IMR-90 (cell line): ENCODE data around the gene FOXK1. TPM values are rescaled to one million over a fixed set of nuclear protein-coding genes. Genes with fewer than 3 reads are reported as not detected.

ENCODE experiments used
- ATAC-seq: fragments of 200-7000 bp; cut with Tn5 transposase; 2 replicates; pipeline ENCODE4 v1.9.1; 2020; ENCODE audit warnings: low read depth, mild to moderate bottlenecking, moderate library complexity
- BruUV-seq: library from RNA; stranded (reverse); fragments of 400-500 nt; replicated peaks from 2 replicates; lab custom pipeline; 2021; lab: Mats Ljungman, UMichigan
- CTCF ChIA-PET: fragments of 300-600 bp; formaldehyde crosslinking; extraction: SDS; loops from one replicate; lab custom pipeline; 2021; ENCODE audit warnings: antibody characterized with exemption; lab: Yijun Ruan, JAX
- POLR2A ChIA-PET: fragments of 300-600 bp; sonication (Branson Sonifier 250); formaldehyde crosslinking; loops from one replicate; lab custom pipeline; 2022; ENCODE audit warnings: antibody characterized with exemption; ENCODE audit not compliant: unreplicated experiment; lab: Charles Lee
- DNase-seq: peaks from one replicate; pipeline ENCODE4 v3.0.0; 2013
- H2AFZ ChIP-seq: replicated peaks from 2 replicates; pipeline ENCODE3; 2013; ENCODE audit warnings: low read length, mild to moderate bottlenecking; ENCODE audit not compliant: poor library complexity
- H2AK5ac ChIP-seq: 2 replicates; pipeline ENCODE4 v1.6.1; 2013; ENCODE audit warnings: low read depth, low read length, inconsistent platforms
- H2AK9ac ChIP-seq: replicated peaks from 2 replicates; pipeline ENCODE3; 2013; ENCODE audit warnings: mild to moderate bottlenecking, low read depth, low read length, moderate library complexity; ENCODE audit not compliant: poor library complexity
- H2BK120ac ChIP-seq: 2 replicates; pipeline ENCODE4 v1.6.1; 2013; ENCODE audit warnings: low read depth, low read length, inconsistent platforms
- H2BK15ac ChIP-seq: 3 replicates; pipeline ENCODE4 v1.6.1; 2013; ENCODE audit warnings: low read depth, low read length, inconsistent platforms
- H2BK20ac ChIP-seq: 2 replicates; pipeline ENCODE4 v1.6.1; 2013; ENCODE audit warnings: low read depth, mild to moderate bottlenecking, inconsistent platforms, low read length, moderate library complexity
- H2BK5ac ChIP-seq: 2 replicates; pipeline ENCODE4 v1.6.1; 2013; ENCODE audit warnings: mild to moderate bottlenecking, low read depth, low read length, inconsistent platforms; ENCODE audit not compliant: poor library complexity, severe bottlenecking
- H3K14ac ChIP-seq: replicated peaks from 2 replicates; pipeline ENCODE4 v1.6.1; 2013; ENCODE audit warnings: low read depth, low read length, inconsistent platforms
- H3K18ac ChIP-seq: 2 replicates; pipeline ENCODE4 v1.6.1; 2013; ENCODE audit warnings: low read depth, low read length, control low read depth
- H3K23ac ChIP-seq: 2 replicates; pipeline ENCODE4 v1.6.1; 2013; ENCODE audit warnings: low read depth, low read length, inconsistent platforms
- H3K27ac ChIP-seq: 2 replicates; pipeline ENCODE4 v1.5.1; 2013; ENCODE audit warnings: mild to moderate bottlenecking, control low read depth, low read length; ENCODE audit not compliant: insufficient read depth
- H3K27me3 ChIP-seq: 2 replicates; pipeline ENCODE4 v1.6.1; 2013; ENCODE audit warnings: low read length; ENCODE audit not compliant: control insufficient read depth, insufficient read depth
- H3K36me3 ChIP-seq: 2 replicates; pipeline ENCODE4 v1.6.1; 2013; ENCODE audit warnings: low read length, mixed read lengths; ENCODE audit not compliant: control insufficient read depth, insufficient read depth
- H3K4ac ChIP-seq: 2 replicates; pipeline ENCODE4 v1.6.1; 2013; ENCODE audit warnings: low read depth, low read length, inconsistent platforms
- H3K4me1 ChIP-seq: 2 replicates; pipeline ENCODE4 v1.6.1; 2013; ENCODE audit warnings: low read length, mixed read lengths; ENCODE audit not compliant: control insufficient read depth, insufficient read depth
- H3K4me2 ChIP-seq: 2 replicates; pipeline ENCODE4 v1.6.1; 2013; ENCODE audit warnings: low read depth, mild to moderate bottlenecking, control low read depth, low read length, moderate library complexity
- H3K4me3 ChIP-seq: 2 replicates; pipeline ENCODE4 v1.5.1; 2013; ENCODE audit warnings: low read depth, mild to moderate bottlenecking, control low read depth, low read length, moderate library complexity; ENCODE audit not compliant: insufficient read depth
- H3K56ac ChIP-seq: 2 replicates; pipeline ENCODE4 v1.6.1; 2013; ENCODE audit warnings: low read length, inconsistent platforms; ENCODE audit not compliant: insufficient read depth; ENCODE audit errors: extremely low read depth
- H3K79me1 ChIP-seq, 2 experiments: 2 replicates each; pipeline ENCODE4 v1.6.1; 2013; ENCODE audit warnings: low read length in 2 of 2, inconsistent platforms in 1 of 2, low read depth in 1 of 2
- H3K9ac ChIP-seq: 2 replicates; pipeline ENCODE4 v1.6.1; 2013; ENCODE audit warnings: low read depth, low read length, control low read depth
- H3K9me1 ChIP-seq: 2 replicates; pipeline ENCODE4 v1.6.1; 2013; ENCODE audit warnings: low read length, inconsistent platforms; ENCODE audit not compliant: insufficient read depth
- H3K9me3 ChIP-seq: 2 replicates; pipeline ENCODE4 v1.6.1; 2013; ENCODE audit warnings: low read length; ENCODE audit not compliant: control insufficient read depth, insufficient read depth
- H4K20me1 ChIP-seq: 2 replicates; pipeline ENCODE4 v1.6.1; 2013; ENCODE audit warnings: low read length, inconsistent platforms; ENCODE audit not compliant: insufficient read depth
- H4K5ac ChIP-seq: 2 replicates; pipeline ENCODE4 v1.6.1; 2013; ENCODE audit warnings: mild to moderate bottlenecking, low read depth, low read length, control low read depth
- H4K8ac ChIP-seq, 2 experiments: 2 replicates each; pipeline ENCODE4 v1.6.1; 2013; ENCODE audit warnings: low read depth in 2 of 2, low read length in 2 of 2, control low read depth in 1 of 2, inconsistent platforms in 1 of 2
- H4K91ac ChIP-seq: 2 replicates; pipeline ENCODE4 v1.6.1; 2013; ENCODE audit warnings: low read depth, low read length, inconsistent platforms; ENCODE audit not compliant: insufficient read depth
- BHLHE40 ChIP-seq: fragments of 150-350 bp; IDR thresholded peaks from 2 replicates; pipeline ENCODE4 v1.6.1; 2016; ENCODE audit warnings: mild to moderate bottlenecking, low read depth, low read length
- CEBPB ChIP-seq: IDR thresholded peaks from 2 replicates; pipeline ENCODE4 v1.6.1; 2012; ENCODE audit warnings: low read depth, low read length, improper control_type of control experiment
- CHD1 ChIP-seq: IDR thresholded peaks from 2 replicates; pipeline ENCODE4 v1.6.1; 2012; ENCODE audit warnings: low read depth, low read length, improper control_type of control experiment
- CTCF ChIP-seq: conservative IDR thresholded peaks from 2 replicates; pipeline ENCODE4 v1.5.1; 2012; ENCODE audit warnings: mild to moderate bottlenecking, low read depth, low read length, improper control_type of control experiment
- ELK1 ChIP-seq: fragments of 150-350 bp; IDR thresholded peaks from 2 replicates; pipeline ENCODE4 v1.6.1; 2016; ENCODE audit warnings: low read depth, mild to moderate bottlenecking, low read length, moderate library complexity, borderline replicate concordance
- FOS ChIP-seq: fragments of 150-350 bp; IDR thresholded peaks from 2 replicates; pipeline ENCODE4 v1.6.1; 2016; ENCODE audit warnings: low read depth, low read length
- MAFK ChIP-seq: IDR thresholded peaks from 2 replicates; pipeline ENCODE4 v1.6.1; 2012; ENCODE audit warnings: low read depth, low read length, improper control_type of control experiment
- MAZ ChIP-seq: IDR thresholded peaks from 2 replicates; pipeline ENCODE4 v1.6.1; 2012; ENCODE audit warnings: low read depth, mild to moderate bottlenecking, low read length, improper control_type of control experiment, moderate library complexity, borderline replicate concordance
- POLR2A ChIP-seq: IDR thresholded peaks from 2 replicates; pipeline ENCODE4 v1.6.1; 2012; ENCODE audit warnings: mild to moderate bottlenecking, low read depth, low read length
- RAD21 ChIP-seq: IDR thresholded peaks from 2 replicates; pipeline ENCODE4 v1.6.1; 2012; ENCODE audit warnings: low read length, improper control_type of control experiment
- RFX5 ChIP-seq: IDR thresholded peaks from 2 replicates; pipeline ENCODE4 v1.8.0; 2012; ENCODE audit warnings: low read depth, mild to moderate bottlenecking, low read length, moderate library complexity
- USF2 ChIP-seq: fragments of 150-350 bp; IDR thresholded peaks from 2 replicates; pipeline ENCODE4 v1.6.1; 2017; ENCODE audit warnings: mild to moderate bottlenecking, antibody characterized with exemption, low read length, low read depth
- WGBS, 2 experiments: methylation state at CpG; one replicate each; pipeline versions ENCODE4 v1.1.5 to v1.1.7; 2013; ENCODE audit warnings: missing lambda C conversion rate in 2 of 2; ENCODE audit not compliant: insufficient read length in 1 of 2; ENCODE audit errors: extremely low coverage in 2 of 2; 5-methylcytosine and 5-hydroxymethylcytosine counted together
- dilution Hi-C: fragments of 300-500 bp; cut with HindIII; formaldehyde crosslinking; loops from one replicate; pipeline ENCODE4 v1.14.3; 2018; ENCODE audit warnings: low sequenced_read_pairs; ENCODE audit not compliant: unreplicated experiment
- in situ Hi-C: fragments of 300-500 bp; cut with MboI; formaldehyde crosslinking; loops from 3 replicates; pipeline ENCODE4 v1.14.3; 2019; ENCODE audit warnings: low sequenced_read_pairs, inconsistent platforms, mixed read lengths
- intact Hi-C: fragments of 100-400 bp; cut with micrococcal nuclease; formaldehyde crosslinking; loops from 2 replicates; pipeline ENCODE4 v1.10.0; 2022
- polyA plus RNA-seq, 3 experiments: library from polyadenylated mRNA; depleted of rRNA; stranded (reverse); fragments of >200 nt; gene quantifications; 2 replicates each; pipeline ENCODE4 v1.2.3, GENCODE V29; 2012; ENCODE audit warnings: low replicate concordance in 1 of 3
- total RNA-seq: library from RNA; depleted of rRNA; stranded (reverse); fragments of >200 nt; gene quantifications from 2 replicates; pipeline ENCODE4 v1.2.3, GENCODE V29; 2012

FOXK1 gene
- total and polyA plus RNA-seq, 2 of the 4 experiments (the other 2 are of a cell fraction): 4.3 to 8.8 TPM

- H3K9me1 ChIP-seq: peaks cover 12% of the 10 kb centered on the region; the same call in 1 of the 2 replicates
- BruUV-seq: no TSS peak
- peak overlapping the region; percentile 99 for H2AK9ac ChIP-seq
- peak overlapping the region; percentile 50 for H4K5ac ChIP-seq
- ChIA-PET CTCF (interaction anchor here (0.5 to 1.0 kb wide), 3 partner anchors 12 to 1946 kb away, joined by 4 read pairs; no protein-coding TSS in a partner anchor), POLR2A (interaction anchor here (0.6 kb wide), 1 partner anchor 19 kb away, joined by 9 read pairs; no protein-coding TSS in a partner anchor)
- no peak overlapping the region for H2BK20ac ChIP-seq
- H3K4me3 ChIP-seq: peak overlapping the region; percentile 53
- DNase-seq: no peak
- no peaks in the 10 kb centered on the region for H3K27me3 ChIP-seq
- peak overlapping the region; percentile 50 for H3K18ac ChIP-seq
- peak overlapping the region; percentile 76 for H2AK5ac ChIP-seq
- peak overlapping the region; percentile 88 for H3K4me2 ChIP-seq
- peak overlapping the region; percentile 46 to 93; a peak in 3 of 4 replicates for H4K8ac ChIP-seq
- H3K9ac ChIP-seq: peak overlapping the region; percentile 67
- in situ Hi-C loops: no loop called here
- peak overlapping the region; percentile 87 for H3K27ac ChIP-seq
- TF ChIP-seq RFX5: no peak
- TF ChIP-seq MAZ: no peak
- no peak for TF ChIP-seq MAFK
- no peak for TF ChIP-seq CHD1
- TF ChIP-seq USF2: no peak
- TF ChIP-seq FOS: no peak
- no peak for TF ChIP-seq RAD21
- no peak for TF ChIP-seq BHLHE40
- no peak for TF ChIP-seq CEBPB
- TF ChIP-seq POLR2A: no peak
- TF ChIP-seq ELK1: no peak
- no peak for TF ChIP-seq CTCF
- 77% methylated on average over 9 of the region's 15 CpGs; no CpG with 5 or more reads in 1 of the 2 experiments for WGBS, 2 experiments
- ATAC-seq: no peak
- peaks cover 12% of the 10 kb centered on the region for H3K4me1 ChIP-seq
- intact Hi-C loops: loop anchor here (1.0 kb wide), 1 partner anchor 11 kb away; no protein-coding TSS in a partner anchor
- H4K20me1 ChIP-seq: peaks cover 52% of the 10 kb centered on the region
- no peak overlapping the region; the same call in 2 of the 3 replicates for H2BK15ac ChIP-seq
- H2BK5ac ChIP-seq: peak overlapping the region; percentile 74
- H3K23ac ChIP-seq: peak overlapping the region; percentile 88
- peak overlapping the region; percentile 81 for H2BK120ac ChIP-seq
- H3K79me1 ChIP-seq: peaks cover 11 to 90% of the 10 kb centered on the region in 2 experiments; a peak in 3 of 4 replicates
- dilution Hi-C loops: no loop called here
- peak overlapping the region; percentile 91 for H2AFZ ChIP-seq
- peak overlapping the region; percentile 85 for H3K56ac ChIP-seq
- peak overlapping the region; percentile 92 for H3K4ac ChIP-seq
- H3K14ac ChIP-seq: peak overlapping the region; percentile 83
- peaks cover 34% of the 10 kb centered on the region for H3K36me3 ChIP-seq
- H3K9me3 ChIP-seq: no peaks in the 10 kb centered on the region
- peak overlapping the region; percentile 94 for H4K91ac ChIP-seq
Observed at GRCh38 chr7:4725850-4726450, 43.9 kb downstream of the FOXK1 start.
